Kidney (tissue), 14 donors: Measurements from ENCODE around the gene SLC25A21. TPM values are rescaled to one million over a fixed set of nuclear protein-coding genes. Genes with fewer than 3 reads are reported as not detected.

Experiments
- DNase-seq, 5 donors: peaks; one replicate each; pipeline ENCODE4 v3.0.0-alpha.2; 2013 to 2020
- FAIRE-seq: peaks from 2 replicates; lab custom pipeline; 2012; peaks lifted over from hg19 to GRCh38; lab: Jason Lieb, UNC
- H3K27ac ChIP-seq, 2 donors: one replicate each; pipeline ENCODE4 v1.7.0; 2013; ENCODE audit warnings: low read depth in 2 of 2, low read length in 2 of 2, inconsistent platforms in 1 of 2
- H3K27me3 ChIP-seq: one replicate; pipeline ENCODE4 v1.7.1; 2013; ENCODE audit warnings: low read length, inconsistent platforms; ENCODE audit not compliant: control insufficient read depth, insufficient read depth
- H3K36me3 ChIP-seq, 3 donors: one replicate each; pipeline versions ENCODE4 v1.7.0 to v1.7.1; 2013; ENCODE audit warnings: low read length in 3 of 3, control low read depth in 1 of 3, inconsistent platforms in 1 of 3; ENCODE audit not compliant: insufficient read depth in 3 of 3, control insufficient read depth in 2 of 3
- H3K4me1 ChIP-seq, 3 donors: one replicate each; pipeline versions ENCODE4 v1.7.0 to v1.7.1; 2013; ENCODE audit warnings: low read length in 3 of 3, inconsistent platforms in 1 of 3, low read depth in 1 of 3; ENCODE audit not compliant: control insufficient read depth in 2 of 3, insufficient read depth in 2 of 3
- H3K4me3 ChIP-seq, 3 donors: one replicate each; pipeline versions ENCODE4 v1.7.0 to v1.8.1; 2013; ENCODE audit warnings: low read length in 3 of 3, control low read depth in 1 of 3, inconsistent platforms in 1 of 3
- H3K9ac ChIP-seq, 3 donors: one replicate each; pipeline versions ENCODE4 v1.7.0 to v1.7.1; 2013; ENCODE audit warnings: low read length in 3 of 3, control low read depth in 1 of 3, inconsistent platforms in 1 of 3
- H3K9me3 ChIP-seq, 3 donors: one replicate each; pipeline versions ENCODE4 v1.7.0 to v1.7.1; 2013; ENCODE audit warnings: low read length in 3 of 3, control low read depth in 1 of 3, inconsistent platforms in 1 of 3; ENCODE audit not compliant: control insufficient read depth in 2 of 3, insufficient read depth in 1 of 3
- CTCF ChIP-seq: IDR thresholded peaks from 3 replicates; pipeline ENCODE4 v1.5.1; 2012; ENCODE audit warnings: mild to moderate bottlenecking, moderate library complexity, borderline replicate concordance; ENCODE audit not compliant: insufficient read depth; ENCODE audit errors: extremely low read depth
- intact Hi-C: fragments of 100-400 bp; cut with DNase I; formaldehyde crosslinking; loops from one replicate; pipeline ENCODE4 v1.11.1; 2022
- polyA plus RNA-seq: library from polyadenylated mRNA; stranded (reverse); fragments of 350-450 nt; fragmentation: Illumina TruSeq; extraction: RNeasy Lipid Tissue Mini Kit (QIAGEN cat#74804); gene quantifications from one replicate; pipeline ENCODE4 v1.2.3, GENCODE V29; 2014; ENCODE audit warnings: low read depth, low replicate concordance; ENCODE audit not compliant: insufficient read depth
- total RNA-seq: library from RNA; stranded (reverse); fragmentation: NEBNext Ultra II Directional; extraction: Animal tissue kit (Norgen Biotek cat#: 25700); gene quantifications from one replicate; pipeline ENCODE4 v1.2.1, GENCODE V29; 2021
- donor health status: control.
- donor health status: control.
- donor health status: control.
- donor health status: control.
- donor health status: control.
- donor health status: DM: yes; HTN: yes; CAD: no.
- donor health status: Normal renal cell carcinoma (clear cell type).

Gene SLC25A21
- total and polyA plus RNA-seq, 2 donors from 2014 or later, result 1.3 to 1.4 TPM

DNA sequence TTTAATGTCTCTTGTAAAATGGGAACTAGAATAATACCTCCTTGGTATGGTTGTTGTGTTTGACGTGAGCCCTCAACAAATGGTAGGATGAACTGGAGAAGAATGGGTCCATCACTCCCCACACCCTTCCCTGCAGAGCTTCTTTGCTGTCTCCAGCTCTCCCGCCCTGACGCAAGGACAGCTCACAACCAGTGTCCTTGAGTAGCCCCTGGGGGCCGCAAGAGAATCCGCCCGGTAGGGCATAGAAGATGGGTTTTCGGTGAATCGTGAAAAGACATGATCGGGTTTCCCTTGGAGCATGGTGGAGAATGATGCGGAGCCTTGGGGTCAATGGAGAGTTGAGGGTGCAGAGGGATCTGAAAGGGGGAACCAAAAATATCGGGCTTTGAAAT is 516.8 kb downstream of the SLC25A21 start:
- Histone ChIP-seq H3K9ac (no peak overlapping the region), H3K9me3 (no peaks in the 10 kb centered on the region), H3K4me3 (no peak overlapping the region), H3K27ac (no peak overlapping the region), H3K36me3 (no peaks in the 10 kb centered on the region), H3K4me1 (peaks cover 0 to 4% (median 0%) of the 10 kb centered on the region in 3 donors), H3K27me3 (peaks cover 92% of the 10 kb centered on the region)
- DNase-seq, result peak in 1 of 5 donors; percentile 1
- no peak for TF ChIP-seq CTCF
- intact Hi-C loops, result no loop called here
- FAIRE-seq, result no peak

- Histone ChIP-seq H3K9me3 (no peaks in the 10 kb centered on the region), H3K27me3 (peaks cover 92% of the 10 kb centered on the region), H3K27ac (no peak overlapping the region), H3K4me1 (peaks cover 0 to 4% (median 0%) of the 10 kb centered on the region in 3 donors), H3K36me3 (no peaks in the 10 kb centered on the region), H3K9ac (no peak overlapping the region), H3K4me3 (no peak overlapping the region)
- FAIRE-seq (no peak), DNase-seq (peak in 2 of 5 donors; percentile 27 to 42)
- intact Hi-C loops, result no loop called here
- TF ChIP-seq CTCF, result no peak
Observed at GRCh38 chr14:36654794-36655381, 517.5 kb downstream of the SLC25A21 start.

- Histone ChIP-seq H3K4me3 (no peak overlapping the region), H3K27ac (no peak overlapping the region), H3K27me3 (peaks cover 92% of the 10 kb centered on the region), H3K9ac (no peak overlapping the region), H3K4me1 (peaks cover 0 to 4% (median 0%) of the 10 kb centered on the region in 3 donors), H3K9me3 (no peaks in the 10 kb centered on the region), H3K36me3 (no peaks in the 10 kb centered on the region)
- FAIRE-seq, result no peak
- no peak for TF ChIP-seq CTCF
- DNase-seq, result peak in 3 of 5 donors; percentile 35 to 41 (median 40)
- intact Hi-C loops, result no loop called here
Observed at GRCh38 chr14:36653962-36654793, 518.2 kb downstream of the SLC25A21 start.
